Retinal pigment epithelial cell (primary cell): ENCODE results near the gene LOXHD1.

Experiments
- DNase-seq: peaks from one replicate; pipeline ENCODE4 v3.0.0-alpha.2; 2010; ENCODE audit warnings: low read depth
- H3K4me3 ChIP-seq: 2 replicates; pipeline ENCODE4 v1.5.1; 2011; ENCODE audit warnings: mild to moderate bottlenecking, low read length, control low read depth, moderate library complexity
- CTCF ChIP-seq: conservative IDR thresholded peaks from 2 replicates; pipeline ENCODE4 v1.5.1; 2011; ENCODE audit warnings: low read depth, low read length, control low read depth, inconsistent platforms

Gene LOXHD1

DNA sequence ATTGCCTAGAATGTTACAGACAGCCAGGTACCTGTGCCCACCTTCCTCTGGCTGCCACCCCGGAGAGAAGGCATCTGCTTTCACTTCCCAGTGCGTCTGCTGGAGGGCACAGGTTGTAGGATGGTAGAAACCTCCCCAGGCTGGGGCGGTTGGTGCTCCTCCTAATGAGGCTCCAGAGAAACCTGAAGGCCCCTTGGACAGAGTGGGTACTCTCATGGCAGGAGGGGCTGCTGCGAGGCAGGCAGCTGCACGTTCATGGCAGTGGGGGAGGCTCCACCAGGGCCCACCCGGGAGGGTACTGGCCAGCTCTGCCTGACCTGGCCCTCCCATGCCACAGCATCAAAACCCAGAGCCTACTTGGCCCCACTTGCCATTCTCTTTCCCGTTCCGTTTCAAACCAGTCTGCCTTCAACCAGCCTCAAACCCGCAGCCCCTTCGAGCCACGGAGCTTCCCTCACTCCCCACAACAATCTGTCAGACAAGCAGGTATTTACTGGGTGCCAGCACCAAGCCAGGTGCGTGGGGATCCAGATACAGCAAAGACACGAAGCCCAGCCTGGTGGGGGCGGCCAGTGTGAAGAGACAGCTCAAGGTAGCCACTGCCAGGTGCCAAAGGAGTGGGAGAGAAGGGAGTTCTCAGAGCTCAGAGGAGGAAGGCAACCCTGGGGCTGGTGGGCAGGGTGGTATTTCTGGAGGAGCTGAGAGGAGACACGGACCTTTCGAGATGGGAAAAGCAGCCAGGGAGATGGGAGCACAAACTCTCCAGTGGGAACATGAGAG is 229.6 kb downstream of the LOXHD1 start:
- no peak overlapping the region for H3K4me3 ChIP-seq
- no peak for DNase-seq

More for the DNA sequence above, 229.6 kb downstream of the LOXHD1 start:
- TF ChIP-seq CTCF, result no peak
